Caco-2 (cell line): ENCODE results near the gene SNX25. TPM values are rescaled to one million over a fixed set of nuclear protein-coding genes. Genes with fewer than 3 reads are reported as not detected.

Experiments used
- BruUV-seq: library from RNA; stranded (reverse); fragments of 400-500 nt; replicated peaks from 2 replicates; lab custom pipeline; 2021; lab: Mats Ljungman, UMichigan
- CTCF ChIA-PET: fragments of 300-600 bp; sonication (Branson Sonifier 250); formaldehyde crosslinking; loops from one replicate; lab custom pipeline; 2022; ENCODE audit warnings: antibody characterized with exemption; lab: Charles Lee
- POLR2A ChIA-PET: fragments of 300-600 bp; sonication (Branson Sonifier 250); formaldehyde crosslinking; loops from one replicate; lab custom pipeline; 2022; ENCODE audit warnings: antibody characterized with exemption; lab: Charles Lee
- DNase-seq, 2 experiments: peaks; one replicate each; pipeline versions ENCODE4 v3.0.0 to v3.0.0-alpha.2; 2020 to 2022
- H3K27me3 ChIP-seq: replicated peaks from 2 replicates; pipeline ENCODE4 v1.6.0; 2011; ENCODE audit warnings: low read length; ENCODE audit not compliant: control insufficient read depth, insufficient read depth
- H3K36me3 ChIP-seq: 2 replicates; pipeline ENCODE4 v1.5.1; 2011; ENCODE audit warnings: low read length; ENCODE audit not compliant: control insufficient read depth, insufficient read depth
- H3K4me1 ChIP-seq: fragments of 250-450 bp; sonication (Bioruptor Pico); 2 replicates; pipeline ENCODE4 v1.5.1; 2020; ENCODE audit warnings: mild to moderate bottlenecking
- H3K4me3 ChIP-seq: 2 replicates; pipeline ENCODE4 v1.5.1; 2011; ENCODE audit warnings: low read depth, mild to moderate bottlenecking, control low read depth, low read length
- H3K9me3 ChIP-seq: fragments of 250-450 bp; sonication (Bioruptor Pico); 2 replicates; pipeline ENCODE4 v1.5.1; 2020; ENCODE audit warnings: mild to moderate bottlenecking, moderate library complexity
- H3K27ac Mint-ChIP-seq: one replicate; pipeline ENCODE4 v1.8.0; 2022; ENCODE audit warnings: mixed read lengths; ENCODE audit not compliant: unreplicated experiment
- H3K27me3 Mint-ChIP-seq: one replicate; pipeline ENCODE4 v1.8.0; 2022; ENCODE audit warnings: mixed read lengths; ENCODE audit not compliant: insufficient read depth, unreplicated experiment
- H3K36me3 Mint-ChIP-seq: one replicate; pipeline ENCODE4 v1.8.0; 2022; ENCODE audit warnings: mild to moderate bottlenecking, mixed read lengths; ENCODE audit not compliant: insufficient read depth, unreplicated experiment
- H3K4me1 Mint-ChIP-seq: one replicate; pipeline ENCODE4 v1.8.0; 2022; ENCODE audit warnings: low read depth, mixed read lengths; ENCODE audit not compliant: unreplicated experiment
- H3K4me3 Mint-ChIP-seq: one replicate; pipeline ENCODE4 v1.8.0; 2022; ENCODE audit warnings: mild to moderate bottlenecking, moderate library complexity, mixed read lengths; ENCODE audit not compliant: unreplicated experiment
- H3K9me3 Mint-ChIP-seq: one replicate; pipeline ENCODE4 v1.8.0; 2022; ENCODE audit warnings: mixed read lengths; ENCODE audit not compliant: unreplicated experiment
- CTCF ChIP-seq, 2 experiments: fragments of 200-600 bp in 1 of 2; IDR thresholded peaks; 1 replicate in 1 of 2; 2 replicates in 1 of 2; pipeline versions ENCODE4 v1.5.1 to v1.8.0; 2011 to 2022; ENCODE audit warnings: antibody characterized with exemption in 1 of 2, control low read depth in 1 of 2, inconsistent platforms in 1 of 2, low read depth in 1 of 2, low read length in 1 of 2, mild to moderate bottlenecking in 1 of 2, moderate library complexity in 1 of 2; ENCODE audit not compliant: insufficient read depth in 1 of 2, severe bottlenecking in 1 of 2, unreplicated experiment in 1 of 2
- intact Hi-C: fragments of 100-400 bp; cut with micrococcal nuclease; formaldehyde crosslinking; loops from one replicate; pipeline ENCODE4 v1.10.0; 2022; ENCODE audit not compliant: unreplicated experiment
- total RNA-seq: library from RNA; stranded (reverse); gene quantifications from 2 replicates; pipeline ENCODE4 v1.2.3, GENCODE V29; 2022

The SNX25 gene
- total RNA-seq, 1 experiment from 2014 or later: 9.3 TPM

GRCh38 chr4:185171373-185172071, 37.9 kb upstream of the SNX25 start:
- Mint-ChIP-seq H3K27ac (no peak overlapping the region), H3K27me3 (no peaks in the 10 kb centered on the region), H3K36me3 (peaks cover 11% of the 10 kb centered on the region), H3K4me3 (no peak overlapping the region), H3K4me1 (no peaks in the 10 kb centered on the region), H3K9me3 (no peaks in the 10 kb centered on the region)
- Histone ChIP-seq H3K9me3 (no peaks in the 10 kb centered on the region), H3K4me1 (no peaks in the 10 kb centered on the region), H3K4me3 (no peak overlapping the region), H3K27me3 (no peaks in the 10 kb centered on the region), H3K36me3 (no peaks in the 10 kb centered on the region)
- TF ChIP-seq CTCF (IDR thresholded peaks at IDR 0.05; ENCODE audit: insufficient read depth in 1 of 2, low read depth in 1 of 2, low read length in 1 of 2, severe bottlenecking in 1 of 2, unreplicated experiment in 1 of 2): no peak
- DNase-seq: no peak
- ChIA-PET CTCF (no interaction called here), POLR2A (no interaction called here)
- intact Hi-C loops: no loop called here
- BruUV-seq: no TSS peak

GRCh38 chr4:185179488-185179887, 29.9 kb upstream of the SNX25 start:
- TF ChIP-seq CTCF (IDR thresholded peaks at IDR 0.05; ENCODE audit: insufficient read depth in 1 of 2, low read depth in 1 of 2, low read length in 1 of 2, severe bottlenecking in 1 of 2, unreplicated experiment in 1 of 2): no peak
- H3K9me3 ChIP-seq: no peaks in the 10 kb centered on the region
- no peaks in the 10 kb centered on the region for H3K9me3 Mint-ChIP-seq
- peaks cover 5% of the 10 kb centered on the region for H3K36me3 Mint-ChIP-seq
- no peak for DNase-seq
- BruUV-seq: no TSS peak
- H3K27me3 Mint-ChIP-seq: no peaks in the 10 kb centered on the region
- H3K4me1 ChIP-seq: no peaks in the 10 kb centered on the region
- no peak overlapping the region for H3K4me3 Mint-ChIP-seq
- H3K4me1 Mint-ChIP-seq: no peaks in the 10 kb centered on the region
- H3K27ac Mint-ChIP-seq: no peak overlapping the region
- CTCF ChIA-PET: no interaction called here
- H3K4me3 ChIP-seq: no peak overlapping the region
- H3K36me3 ChIP-seq: no peaks in the 10 kb centered on the region
- no peaks in the 10 kb centered on the region for H3K27me3 ChIP-seq
- intact Hi-C loops: no loop called here
- POLR2A ChIA-PET: no interaction called here

- POLR2A ChIA-PET: no interaction called here
- Mint-ChIP-seq H3K27ac (no peak overlapping the region), H3K4me3 (no peak overlapping the region), H3K9me3 (no peaks in the 10 kb centered on the region), H3K36me3 (no peaks in the 10 kb centered on the region), H3K4me1 (no peaks in the 10 kb centered on the region), H3K27me3 (no peaks in the 10 kb centered on the region)
- no TSS peak for BruUV-seq
- no peak for DNase-seq
- no peaks in the 10 kb centered on the region for H3K36me3 ChIP-seq
- no peaks in the 10 kb centered on the region for H3K9me3 ChIP-seq
- H3K4me3 ChIP-seq: no peak overlapping the region
- TF ChIP-seq CTCF (IDR thresholded peaks at IDR 0.05; ENCODE audit: insufficient read depth in 1 of 2, low read depth in 1 of 2, low read length in 1 of 2, severe bottlenecking in 1 of 2, unreplicated experiment in 1 of 2): no peak
- no peaks in the 10 kb centered on the region for H3K4me1 ChIP-seq
- H3K27me3 ChIP-seq: no peaks in the 10 kb centered on the region
- intact Hi-C loops: no loop called here
- CTCF ChIA-PET: interaction anchor here (0.6 kb wide), 1 partner anchor 71 kb away, joined by 3 read pairs; no protein-coding TSS in a partner anchor
These were observed 27.2 kb upstream of the SNX25 start for GRCh38 chr4:185182239-185182638.
